HCT116 (cell line): Measurements from ENCODE around the gene KIRREL2.

ENCODE experiments used
- CEBPB ChIP-seq: IDR thresholded peaks from 2 replicates; pipeline ENCODE4 v1.6.1; 2012; ENCODE audit warnings: low read depth
- ELF1 ChIP-seq: IDR thresholded peaks from 2 replicates; pipeline ENCODE4 v1.6.1; 2012; ENCODE audit warnings: low read depth, borderline replicate concordance
- EZH2 ChIP-seq: fragments of 200-600 bp; sonication (generic); IDR thresholded peaks from 2 replicates; pipeline ENCODE4 v1.6.1; 2017; ENCODE audit warnings: antibody characterized with exemption, mixed run types
- FOSL1 ChIP-seq: IDR thresholded peaks from 2 replicates; pipeline ENCODE4 v1.6.1; 2012; ENCODE audit warnings: low read depth
- POLR2A ChIP-seq: IDR thresholded peaks from 2 replicates; pipeline ENCODE4 v1.7.0; 2011; ENCODE audit warnings: borderline replicate concordance; ENCODE audit not compliant: insufficient read depth, insufficient read length; ENCODE audit errors: extremely low read depth
- POLR2AphosphoS5 ChIP-seq: IDR thresholded peaks from 2 replicates; pipeline ENCODE4 v1.6.1; 2011; ENCODE audit warnings: mild to moderate bottlenecking, low read depth, low read length, moderate library complexity
- TF ChIP-seq, protein P1 (sequence below), 3 experiments: fragments of 200-600 bp in 1 of 3; sonication (generic) in 1 of 3; IDR thresholded peaks in 2 of 3; conservative IDR thresholded peaks in 1 of 3; 2 replicates each; pipeline ENCODE4 v1.5.1; 2012 to 2017; ENCODE audit warnings: low read depth in 2 of 3, low read length in 2 of 3, antibody characterized with exemption in 1 of 3, borderline replicate concordance in 1 of 3, control low read depth in 1 of 3, mild to moderate bottlenecking in 1 of 3, mixed read lengths in 1 of 3, mixed run types in 1 of 3, moderate library complexity in 1 of 3; ENCODE audit not compliant: insufficient read depth in 1 of 3
- TF ChIP-seq, protein P2 (sequence below): IDR thresholded peaks from 2 replicates; pipeline ENCODE4 v1.6.1; 2012; ENCODE audit warnings: low read depth
- TF ChIP-seq, protein P3 (sequence below): IDR thresholded peaks from 2 replicates; pipeline ENCODE4 v1.6.1; 2012
- TF ChIP-seq, protein P4 (sequence below): IDR thresholded peaks from 2 replicates; pipeline ENCODE4 v1.6.1; 2012

DNA sequence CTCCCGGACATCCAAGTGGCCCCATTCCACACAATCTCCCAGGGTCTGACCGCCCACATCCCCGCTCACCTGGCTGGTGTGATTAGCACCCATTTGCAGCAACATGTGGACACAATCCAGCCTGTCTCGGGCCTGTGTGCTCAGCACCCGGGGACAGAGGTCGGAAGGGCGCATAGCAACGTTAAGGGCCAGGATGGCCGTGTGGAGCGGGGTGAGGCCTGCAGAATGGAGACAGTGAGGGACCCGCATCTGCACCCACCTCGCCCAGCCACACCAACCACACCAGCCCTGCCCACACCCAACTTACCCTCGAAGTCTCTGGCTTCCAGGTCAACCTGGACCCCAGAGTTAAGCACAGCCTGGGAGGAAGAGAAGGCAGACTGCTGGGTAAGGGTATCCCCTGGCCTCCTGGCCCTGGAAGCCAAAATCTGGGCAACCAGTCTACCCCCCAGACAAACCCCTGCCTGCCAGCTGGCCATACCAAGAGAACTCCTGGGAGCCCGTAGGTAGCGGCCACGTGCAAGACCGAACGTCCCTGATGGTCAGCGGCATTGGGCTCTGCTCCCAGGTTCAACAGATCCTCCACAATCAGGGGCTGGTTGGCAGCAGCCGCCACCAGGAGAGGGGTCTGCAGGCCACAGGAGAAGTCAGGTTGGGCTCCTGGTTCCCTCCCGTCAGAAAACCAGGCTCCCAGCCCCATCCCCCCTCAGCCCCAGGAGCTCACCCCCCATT, 39.4 kb downstream of the KIRREL2 start:
- TF ChIP-seq CEBPB (no peak), POLR2A (no peak), ELF1 (no peak), EZH2 (no peak), FOSL1 (no peak), POLR2AphosphoS5 (no peak)
- TF ChIP-seq, protein P1, sequence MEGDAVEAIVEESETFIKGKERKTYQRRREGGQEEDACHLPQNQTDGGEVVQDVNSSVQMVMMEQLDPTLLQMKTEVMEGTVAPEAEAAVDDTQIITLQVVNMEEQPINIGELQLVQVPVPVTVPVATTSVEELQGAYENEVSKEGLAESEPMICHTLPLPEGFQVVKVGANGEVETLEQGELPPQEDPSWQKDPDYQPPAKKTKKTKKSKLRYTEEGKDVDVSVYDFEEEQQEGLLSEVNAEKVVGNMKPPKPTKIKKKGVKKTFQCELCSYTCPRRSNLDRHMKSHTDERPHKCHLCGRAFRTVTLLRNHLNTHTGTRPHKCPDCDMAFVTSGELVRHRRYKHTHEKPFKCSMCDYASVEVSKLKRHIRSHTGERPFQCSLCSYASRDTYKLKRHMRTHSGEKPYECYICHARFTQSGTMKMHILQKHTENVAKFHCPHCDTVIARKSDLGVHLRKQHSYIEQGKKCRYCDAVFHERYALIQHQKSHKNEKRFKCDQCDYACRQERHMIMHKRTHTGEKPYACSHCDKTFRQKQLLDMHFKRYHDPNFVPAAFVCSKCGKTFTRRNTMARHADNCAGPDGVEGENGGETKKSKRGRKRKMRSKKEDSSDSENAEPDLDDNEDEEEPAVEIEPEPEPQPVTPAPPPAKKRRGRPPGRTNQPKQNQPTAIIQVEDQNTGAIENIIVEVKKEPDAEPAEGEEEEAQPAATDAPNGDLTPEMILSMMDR (IDR thresholded peaks at IDR 0.05 in 2 of 3, conservative IDR thresholded peaks at IDR 0.05 in 1 of 3; ENCODE audit: borderline replicate concordance in 1 of 3, insufficient read depth in 1 of 3, low read depth in 2 of 3, low read length in 2 of 3): no peak
- TF ChIP-seq, protein P2, sequence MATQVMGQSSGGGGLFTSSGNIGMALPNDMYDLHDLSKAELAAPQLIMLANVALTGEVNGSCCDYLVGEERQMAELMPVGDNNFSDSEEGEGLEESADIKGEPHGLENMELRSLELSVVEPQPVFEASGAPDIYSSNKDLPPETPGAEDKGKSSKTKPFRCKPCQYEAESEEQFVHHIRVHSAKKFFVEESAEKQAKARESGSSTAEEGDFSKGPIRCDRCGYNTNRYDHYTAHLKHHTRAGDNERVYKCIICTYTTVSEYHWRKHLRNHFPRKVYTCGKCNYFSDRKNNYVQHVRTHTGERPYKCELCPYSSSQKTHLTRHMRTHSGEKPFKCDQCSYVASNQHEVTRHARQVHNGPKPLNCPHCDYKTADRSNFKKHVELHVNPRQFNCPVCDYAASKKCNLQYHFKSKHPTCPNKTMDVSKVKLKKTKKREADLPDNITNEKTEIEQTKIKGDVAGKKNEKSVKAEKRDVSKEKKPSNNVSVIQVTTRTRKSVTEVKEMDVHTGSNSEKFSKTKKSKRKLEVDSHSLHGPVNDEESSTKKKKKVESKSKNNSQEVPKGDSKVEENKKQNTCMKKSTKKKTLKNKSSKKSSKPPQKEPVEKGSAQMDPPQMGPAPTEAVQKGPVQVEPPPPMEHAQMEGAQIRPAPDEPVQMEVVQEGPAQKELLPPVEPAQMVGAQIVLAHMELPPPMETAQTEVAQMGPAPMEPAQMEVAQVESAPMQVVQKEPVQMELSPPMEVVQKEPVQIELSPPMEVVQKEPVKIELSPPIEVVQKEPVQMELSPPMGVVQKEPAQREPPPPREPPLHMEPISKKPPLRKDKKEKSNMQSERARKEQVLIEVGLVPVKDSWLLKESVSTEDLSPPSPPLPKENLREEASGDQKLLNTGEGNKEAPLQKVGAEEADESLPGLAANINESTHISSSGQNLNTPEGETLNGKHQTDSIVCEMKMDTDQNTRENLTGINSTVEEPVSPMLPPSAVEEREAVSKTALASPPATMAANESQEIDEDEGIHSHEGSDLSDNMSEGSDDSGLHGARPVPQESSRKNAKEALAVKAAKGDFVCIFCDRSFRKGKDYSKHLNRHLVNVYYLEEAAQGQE: no peak
- TF ChIP-seq, protein P3, sequence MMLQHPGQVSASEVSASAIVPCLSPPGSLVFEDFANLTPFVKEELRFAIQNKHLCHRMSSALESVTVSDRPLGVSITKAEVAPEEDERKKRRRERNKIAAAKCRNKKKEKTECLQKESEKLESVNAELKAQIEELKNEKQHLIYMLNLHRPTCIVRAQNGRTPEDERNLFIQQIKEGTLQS: no peak
- TF ChIP-seq, protein P4, sequence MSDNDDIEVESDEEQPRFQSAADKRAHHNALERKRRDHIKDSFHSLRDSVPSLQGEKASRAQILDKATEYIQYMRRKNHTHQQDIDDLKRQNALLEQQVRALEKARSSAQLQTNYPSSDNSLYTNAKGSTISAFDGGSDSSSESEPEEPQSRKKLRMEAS: no peak
